Stimulated activated CD4-positive, alpha-beta T cell treated with anti-CD3 and anti-CD28 coated beads, Interleukin-4, amount 100 ng/mL, for 48 hours (primary cell): ENCODE data around the gene C2orf74.
A peak's percentile ranks its signal among the peaks of the same experiment; 100 is the strongest.
"Not testable (repeated sequence)": the region's sequence is repeated elsewhere in the genome, so short reads cannot be mapped to it uniquely, and the experiment has no call there.

Experiments used
- DNase-seq, 2 donors: peaks; one replicate each; pipeline ENCODE4 v3.0.0-alpha.2; 2020; ENCODE audit warnings: low read depth in 2 of 2

C2orf74 gene

GRCh38 chr2:61173116-61173515 is 11.1 kb downstream of the C2orf74 start:
- DNase-seq: no peak

- DNase-seq: no peak
Measured at GRCh38 chr2:61175036-61175435, 13.0 kb downstream of the C2orf74 start.

- peak; percentile 92 to 94 for DNase-seq
Measured at GRCh38 chr2:61176755-61177726, 15.1 kb downstream of the C2orf74 start.

GRCh38 chr2:61177727-61178549 is 15.9 kb downstream of the C2orf74 start:
- DNase-seq: peak; percentile 10 to 28

- DNase-seq: peak in 1 of 2 donors; percentile 10
Measured at GRCh38 chr2:61178603-61179545, 16.9 kb downstream of the C2orf74 start.

GRCh38 chr2:61179701-61180639 is 18.0 kb downstream of the C2orf74 start:
- no peak for DNase-seq

- no peak for DNase-seq
Measured at GRCh38 chr2:61180686-61181085, 18.7 kb downstream of the C2orf74 start.

- DNase-seq: no peak
Measured at GRCh38 chr2:61181382-61182058, 19.5 kb downstream of the C2orf74 start.

GRCh38 chr2:61182059-61182383 is 20.0 kb downstream of the C2orf74 start:
- no peak for DNase-seq

- DNase-seq: no peak
Measured at GRCh38 chr2:61183795-61184194, 21.8 kb downstream of the C2orf74 start.

GRCh38 chr2:61184263-61184662 is 22.3 kb downstream of the C2orf74 start:
- DNase-seq: no peak

GRCh38 chr2:61185231-61185728 is 23.3 kb downstream of the C2orf74 start:
- DNase-seq: no peak

- no peak for DNase-seq
Measured at GRCh38 chr2:61187085-61187484, 25.1 kb downstream of the C2orf74 start.

GRCh38 chr2:61193670-61194561 is 31.9 kb downstream of the C2orf74 start:
- DNase-seq: no peak

- DNase-seq: not testable (repeated sequence)
Measured at GRCh38 chr2:61194646-61195045, 32.7 kb downstream of the C2orf74 start.

- no peak for DNase-seq
Measured at GRCh38 chr2:61196671-61197070, 34.7 kb downstream of the C2orf74 start.

GRCh38 chr2:61205132-61205531 is 43.1 kb downstream of the C2orf74 start:
- DNase-seq: no peak

- DNase-seq: no peak
Measured at GRCh38 chr2:61210332-61210981, 48.5 kb downstream of the C2orf74 start.
